H1 (cell line): ENCODE data around the gene TAF3. TPM values are rescaled to one million over a fixed set of nuclear protein-coding genes. Genes with fewer than 3 reads are reported as not detected.

Experiments used
- CTCF ChIA-PET: fragments of 300-600 bp; sonication (Branson Sonifier 250); formaldehyde crosslinking; loops from one replicate; lab custom pipeline; 2021; ENCODE audit not compliant: partially characterized antibody; lab: Charles Lee
- POLR2A ChIA-PET: fragments of 300-600 bp; sonication (Branson Sonifier 250); formaldehyde crosslinking; loops from one replicate; lab custom pipeline; 2021; ENCODE audit warnings: inconsistent platforms; ENCODE audit not compliant: partially characterized antibody; lab: Charles Lee
- DNase-seq, 2 experiments: peaks; one replicate each; pipeline versions ENCODE4 v3.0.0 to v3.0.0-alpha.2; 2010 to 2022; ENCODE audit warnings: low spot score in 2 of 2, low read depth in 1 of 2, mixed read lengths in 1 of 2
- FAIRE-seq: peaks from 2 replicates; lab custom pipeline; 2011; peaks lifted over from hg19 to GRCh38; lab: Jason Lieb, UNC
- H2AFZ ChIP-seq: 2 replicates; pipeline ENCODE4 v1.8.1; 2012; ENCODE audit warnings: low read length, inconsistent platforms
- H2AK5ac ChIP-seq: 2 replicates; pipeline ENCODE4 v1.6.1; 2013; ENCODE audit warnings: low read depth, low read length
- H2BK120ac ChIP-seq: replicated peaks from 2 replicates; pipeline ENCODE3; 2013; ENCODE audit warnings: low read depth, low read length, inconsistent platforms
- H2BK12ac ChIP-seq: 2 replicates; pipeline ENCODE4 v1.6.1; 2013; ENCODE audit warnings: low read depth, low read length
- H2BK15ac ChIP-seq: 2 replicates; pipeline ENCODE4 v1.6.1; 2013; ENCODE audit warnings: low read length
- H2BK20ac ChIP-seq: 2 replicates; pipeline ENCODE4 v1.6.1; 2013; ENCODE audit warnings: low read length
- H2BK5ac ChIP-seq: 2 replicates; pipeline ENCODE4 v1.6.1; 2013; ENCODE audit warnings: low read depth, low read length
- H3K14ac ChIP-seq: 2 replicates; pipeline ENCODE4 v1.6.1; 2013; ENCODE audit warnings: inconsistent platforms; ENCODE audit not compliant: insufficient read length
- H3K18ac ChIP-seq: 2 replicates; pipeline ENCODE4 v1.6.1; 2013; ENCODE audit warnings: low read length; ENCODE audit errors: extremely low read depth
- H3K23ac ChIP-seq: 2 replicates; pipeline ENCODE4 v1.6.1; 2013; ENCODE audit warnings: inconsistent platforms; ENCODE audit not compliant: insufficient read length
- H3K23me2 ChIP-seq: 2 replicates; pipeline ENCODE4 v1.6.1; 2013; ENCODE audit warnings: low read depth, low read length
- H3K27ac ChIP-seq: 2 replicates; pipeline ENCODE4 v1.6.1; 2011; ENCODE audit warnings: low read depth, low read length, inconsistent platforms
- H3K27me3 ChIP-seq, 4 experiments: replicated peaks in 1 of 4; 1 replicate in 1 of 4; 2 replicates in 3 of 4; pipeline versions ENCODE4 v1.6.1 to v1.8.1; 2011 to 2013; ENCODE audit warnings: low read length in 3 of 4, mild to moderate bottlenecking in 3 of 4, inconsistent platforms in 2 of 4, mixed read lengths in 2 of 4, moderate library complexity in 1 of 4; ENCODE audit not compliant: control insufficient read depth in 3 of 4, insufficient read depth in 3 of 4; ENCODE audit errors: extremely low read depth in 1 of 4
- H3K36me3 ChIP-seq, 4 experiments: 2 replicates each; pipeline versions ENCODE4 v1.6.1 to v1.8.1; 2011 to 2013; ENCODE audit warnings: mild to moderate bottlenecking in 4 of 4, low read length in 3 of 4, moderate library complexity in 2 of 4, control low read depth in 1 of 4, inconsistent platforms in 1 of 4; ENCODE audit not compliant: insufficient read depth in 4 of 4, control insufficient read depth in 2 of 4
- H3K4ac ChIP-seq: replicated peaks from 2 replicates; pipeline ENCODE3; 2013; ENCODE audit warnings: low read length, low read depth, mixed read lengths, inconsistent platforms; ENCODE audit not compliant: insufficient read length
- H3K4me1 ChIP-seq, 4 experiments: replicated peaks in 1 of 4; 1 replicate in 1 of 4; 2 replicates in 3 of 4; pipeline versions ENCODE4 v1.6.1 to v1.8.1; 2011 to 2013; ENCODE audit warnings: low read length in 3 of 4, inconsistent platforms in 2 of 4, mixed read lengths in 1 of 4; ENCODE audit not compliant: insufficient read depth in 4 of 4, control insufficient read depth in 3 of 4
- H3K4me2 ChIP-seq, 2 experiments: 2 replicates each; pipeline versions ENCODE4 v1.6.1 to v1.8.1; 2011 to 2013; ENCODE audit warnings: low read depth in 2 of 2, low read length in 2 of 2, control low read depth in 1 of 2, inconsistent platforms in 1 of 2, mild to moderate bottlenecking in 1 of 2; ENCODE audit not compliant: insufficient read depth in 1 of 2
- H3K4me3 ChIP-seq, 4 experiments: fragments of 200-600, 300-600 bp in 1 of 4; sonication (generic), shearing (Covaris generic), sonication (Bioruptor Twin) in 1 of 4; 2 replicates each; pipeline versions ENCODE4 v1.5.1 to v1.8.1; 2011 to 2016; ENCODE audit warnings: low read length in 4 of 4, low read depth in 3 of 4, control low read depth in 2 of 4, inconsistent platforms in 2 of 4, mild to moderate bottlenecking in 2 of 4, mixed read lengths in 1 of 4, moderate library complexity in 1 of 4; ENCODE audit not compliant: insufficient read depth in 2 of 4; ENCODE audit errors: extremely low read depth in 1 of 4
- H3K56ac ChIP-seq: replicated peaks from 2 replicates; pipeline ENCODE3; 2013; ENCODE audit warnings: low read depth, mild to moderate bottlenecking, mixed read lengths, low read length, inconsistent platforms; ENCODE audit not compliant: insufficient read length
- H3K79me1 ChIP-seq: 2 replicates; pipeline ENCODE4 v1.6.1; 2013; ENCODE audit warnings: low read depth, low read length, control low read depth
- H3K79me2 ChIP-seq, 2 experiments: 2 replicates each; pipeline versions ENCODE4 v1.6.1 to v1.8.1; 2012 to 2013; ENCODE audit warnings: low read length in 2 of 2, mild to moderate bottlenecking in 2 of 2, inconsistent platforms in 1 of 2; ENCODE audit not compliant: insufficient read depth in 2 of 2, control insufficient read depth in 1 of 2
- H3K9ac ChIP-seq, 4 experiments: replicated peaks in 1 of 4; 1 replicate in 1 of 4; 2 replicates in 3 of 4; pipeline versions ENCODE4 v1.6.1 to v1.8.1; 2011 to 2013; ENCODE audit warnings: low read depth in 3 of 4, low read length in 3 of 4, control low read depth in 2 of 4, mild to moderate bottlenecking in 2 of 4, moderate library complexity in 2 of 4, inconsistent platforms in 1 of 4; ENCODE audit errors: extremely low read depth in 1 of 4
- H3K9me3 ChIP-seq, 2 experiments: 2 replicates each; pipeline versions ENCODE4 v1.6.1 to v1.8.1; 2012 to 2013; ENCODE audit warnings: mild to moderate bottlenecking in 2 of 2, moderate library complexity in 2 of 2, control low read depth in 1 of 2, inconsistent platforms in 1 of 2, low read depth in 1 of 2, low read length in 1 of 2, mixed read lengths in 1 of 2; ENCODE audit not compliant: insufficient read depth in 2 of 2
- H4K20me1 ChIP-seq, 2 experiments: replicated peaks in 1 of 2; 2 replicates each; pipeline versions ENCODE3 to v1.8.1; 2011 to 2013; ENCODE audit warnings: inconsistent platforms in 2 of 2, low read length in 2 of 2, mild to moderate bottlenecking in 1 of 2; ENCODE audit not compliant: insufficient read depth in 2 of 2, control insufficient read depth in 1 of 2
- H4K5ac ChIP-seq: 2 replicates; pipeline ENCODE4 v1.6.1; 2013; ENCODE audit warnings: low read length, low read depth, mixed read lengths, inconsistent platforms; ENCODE audit not compliant: insufficient read length
- H4K8ac ChIP-seq: 2 replicates; pipeline ENCODE4 v1.8.0; 2013; ENCODE audit warnings: mild to moderate bottlenecking, moderate library complexity, low read length, inconsistent platforms; ENCODE audit not compliant: insufficient read depth; ENCODE audit errors: extremely low read depth
- H4K91ac ChIP-seq: replicated peaks from 2 replicates; pipeline ENCODE3; 2013; ENCODE audit warnings: low read length, mixed read lengths, inconsistent platforms; ENCODE audit not compliant: insufficient read length
- BRCA1 ChIP-seq: IDR thresholded peaks from 2 replicates; pipeline ENCODE4 v1.6.1; 2012; ENCODE audit warnings: low read depth, low read length, improper control_type of control experiment
- CHD1 ChIP-seq: IDR thresholded peaks from 2 replicates; pipeline ENCODE4 v1.6.1; 2012; ENCODE audit warnings: low read depth, low read length, improper control_type of control experiment
- CHD2 ChIP-seq: IDR thresholded peaks from 2 replicates; pipeline ENCODE4 v1.6.1; 2012; ENCODE audit warnings: low read length, improper control_type of control experiment
- CREB1 ChIP-seq: IDR thresholded peaks from 2 replicates; pipeline ENCODE4 v1.6.1; 2012; ENCODE audit warnings: inconsistent platforms
- EGR1 ChIP-seq: IDR thresholded peaks from 2 replicates; pipeline ENCODE4 v1.6.1; 2011; ENCODE audit warnings: low read depth, low read length, borderline replicate concordance
- EP300 ChIP-seq, 2 experiments: IDR thresholded peaks; 1 replicate in 1 of 2; 2 replicates in 1 of 2; pipeline ENCODE4 v1.6.1; 2011 to 2012; ENCODE audit warnings: low read depth in 2 of 2, low read length in 2 of 2, mild to moderate bottlenecking in 2 of 2, borderline replicate concordance in 1 of 2, inconsistent platforms in 1 of 2, moderate library complexity in 1 of 2
- EZH2 ChIP-seq: fragments of 200-600 bp; sonication (generic); IDR thresholded peaks from 2 replicates; pipeline ENCODE4 v1.7.1; 2012; ENCODE audit warnings: low read depth, mild to moderate bottlenecking, moderate library complexity, low read length, inconsistent platforms; ENCODE audit not compliant: severe bottlenecking
- GTF2F1 ChIP-seq: IDR thresholded peaks from 2 replicates; pipeline ENCODE4 v1.6.1; 2012; ENCODE audit warnings: low read depth, low read length, improper control_type of control experiment, borderline replicate concordance
- JUND ChIP-seq: IDR thresholded peaks from 2 replicates; pipeline ENCODE4 v1.6.1; 2011; ENCODE audit warnings: mild to moderate bottlenecking, improper control_type of control experiment, low read length
- KDM5A ChIP-seq: fragments of 200-600 bp; IDR thresholded peaks from 2 replicates; pipeline ENCODE4 v1.7.1; 2012; ENCODE audit warnings: mild to moderate bottlenecking, low read length, inconsistent platforms, mixed read lengths
- MAFK ChIP-seq: IDR thresholded peaks from 2 replicates; pipeline ENCODE4 v1.6.1; 2012; ENCODE audit warnings: low read depth, mild to moderate bottlenecking, improper control_type of control experiment, low read length
- POLR2A ChIP-seq, 2 experiments: IDR thresholded peaks; 1 replicate in 1 of 2; 2 replicates in 1 of 2; pipeline ENCODE4 v1.6.1; 2011; ENCODE audit warnings: low read depth in 2 of 2, low read length in 2 of 2, mild to moderate bottlenecking in 2 of 2; ENCODE audit errors: control extremely low read depth in 1 of 2
- SIRT6 ChIP-seq: IDR thresholded peaks from one replicate; pipeline ENCODE4 v1.7.1; 2012; ENCODE audit warnings: low read length, inconsistent platforms
- TEAD4 ChIP-seq: IDR thresholded peaks from 2 replicates; pipeline ENCODE4 v1.6.1; 2012; ENCODE audit warnings: low read depth, low read length, inconsistent platforms, mixed read lengths
- ZNF274 ChIP-seq: IDR thresholded peaks from 2 replicates; pipeline ENCODE4 v1.7.0; 2012; ENCODE audit warnings: low read length, borderline replicate concordance; ENCODE audit errors: extremely low read depth
- WGBS, 2 experiments: shearing (Covaris generic) in 1 of 2; methylation state at CpG; one replicate each; pipeline versions ENCODE4 v1.1.6 to v1.1.7; 2013 to 2015; ENCODE audit warnings: low lambda C conversion rate in 2 of 2, mixed read lengths in 2 of 2, inconsistent platforms in 1 of 2, low coverage in 1 of 2, missing lambda C conversion rate in 1 of 2; ENCODE audit not compliant: insufficient replicate concordance in 2 of 2, insufficient coverage in 1 of 2, insufficient read length in 1 of 2; ENCODE audit errors: extremely low coverage in 1 of 2, missing lambda C conversion rate in 1 of 2; 5-methylcytosine and 5-hydroxymethylcytosine counted together
- polyA plus RNA-seq, 7 experiments: library from polyadenylated mRNA; depleted of rRNA in 3 of 7; stranded (reverse) in 5 of 7; unstranded in 2 of 7; fragments of >200 nt in 5 of 7; fragments of 200-250 nt in 2 of 7; gene quantifications; 1 replicate in 5 of 7; 2 replicates in 1 of 7; 4 replicates in 1 of 7; pipeline versions ENCODE4 v1.2.1 to v1.2.3, GENCODE V29; 2011 to 2013; ENCODE audit warnings: missing spikeins in 2 of 7, mixed read lengths in 2 of 7
- total RNA-seq: library from RNA; stranded (reverse); fragmentation: NEBNext Ultra II Directional; extraction: Animal tissue kit (Norgen Biotek cat#: 25700); gene quantifications from 2 replicates; pipeline ENCODE4 v1.2.1, GENCODE V29; 2021

Gene TAF3
- total and polyA plus RNA-seq, 2 of the 8 experiments (the other 6 are each of a cell fraction or from before 2014, with no cell fraction given), result 1.5 to 11.2 TPM

DNA sequence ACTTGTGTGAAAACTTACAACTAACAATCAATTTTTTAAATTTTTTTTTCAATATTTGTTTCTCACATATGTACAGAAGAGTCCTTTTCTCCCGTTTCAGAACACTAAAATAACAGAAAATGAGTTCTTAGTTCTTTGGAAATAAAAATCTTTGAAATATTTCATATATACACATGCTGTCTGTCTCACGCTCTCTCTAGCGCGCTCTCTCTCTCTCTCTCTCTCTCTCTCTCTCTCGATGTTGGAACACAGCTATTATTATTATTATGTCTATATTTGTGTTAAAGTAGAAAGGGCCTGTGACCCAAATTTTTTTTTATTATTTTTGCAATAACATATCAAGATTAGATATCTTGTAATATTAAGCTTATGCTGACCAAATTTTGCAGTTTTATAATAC lies 139.3 kb downstream of the TAF3 start:
- H2BK20ac ChIP-seq, result no peak overlapping the region
- no peak overlapping the region for H3K18ac ChIP-seq
- H3K56ac ChIP-seq, result no peak overlapping the region
- CTCF ChIA-PET, result no interaction called here
- no peaks in the 10 kb centered on the region for H3K79me1 ChIP-seq
- H3K4ac ChIP-seq, result no peak overlapping the region
- H4K5ac ChIP-seq, result no peak overlapping the region
- no peaks in the 10 kb centered on the region for H3K36me3 ChIP-seq
- H3K27me3 ChIP-seq, result no peaks in the 10 kb centered on the region
- H2AK5ac ChIP-seq, result no peak overlapping the region
- H3K4me3 ChIP-seq, result no peak overlapping the region
- no peaks in the 10 kb centered on the region; a peak in 1 of 4 replicates for H3K79me2 ChIP-seq
- H2BK15ac ChIP-seq, result no peak overlapping the region
- FAIRE-seq, result no peak
- H2AFZ ChIP-seq, result no peak overlapping the region
- H3K23me2 ChIP-seq, result no peaks in the 10 kb centered on the region
- no peak overlapping the region for H3K14ac ChIP-seq
- no peak overlapping the region for H3K23ac ChIP-seq
- H3K9ac ChIP-seq, result no peak overlapping the region
- H2BK120ac ChIP-seq, result no peak overlapping the region
- H4K20me1 ChIP-seq, result no peaks in the 10 kb centered on the region
- WGBS, 2 experiments, result 97% methylated on average over 5 of the region's 5 CpGs; no CpG with 5 or more reads in 1 of the 2 experiments
- H2BK12ac ChIP-seq, result no peak overlapping the region
- H3K4me1 ChIP-seq, result no peaks in the 10 kb centered on the region
- no peak overlapping the region for H3K27ac ChIP-seq
- POLR2A ChIA-PET, result no interaction called here
- H4K8ac ChIP-seq, result no peak overlapping the region
- no peaks in the 10 kb centered on the region for H3K9me3 ChIP-seq
- no peak overlapping the region for H2BK5ac ChIP-seq
- no peak overlapping the region for H3K4me2 ChIP-seq
- DNase-seq, result no peak
- no peak overlapping the region for H4K91ac ChIP-seq
- TF ChIP-seq SIRT6 (no peak), CHD1 (no peak), GTF2F1 (no peak), ZNF274 (no peak), KDM5A (no peak), JUND (no peak), EZH2 (no peak), TEAD4 (no peak), POLR2A (IDR thresholded peaks at IDR 0.05; ENCODE audit: control extremely low read depth in 1 of 2, low read depth in 2 of 2, low read length in 2 of 2) (no peak), MAFK (no peak), BRCA1 (no peak), EP300 (IDR thresholded peaks at IDR 0.05; ENCODE audit: borderline replicate concordance in 1 of 2, low read depth in 2 of 2, low read length in 2 of 2) (no peak), CHD2 (no peak), EGR1 (no peak), CREB1 (no peak)
